A549 treated with CpdA at 1 μM for 4 hours (cell line): ENCODE results near the gene METTL25. TPM values are rescaled to one million over a fixed set of nuclear protein-coding genes. Genes with fewer than 3 reads are reported as not detected.

Experiments
- total RNA-seq: library from RNA; stranded (reverse); fragments of 200-300 nt; extraction: Qiagen RNA extraction; gene quantifications from 5 replicates; pipeline ENCODE4 v1.2.3, GENCODE V29; 2022; ENCODE audit warnings: low read depth

Gene METTL25, protein sequence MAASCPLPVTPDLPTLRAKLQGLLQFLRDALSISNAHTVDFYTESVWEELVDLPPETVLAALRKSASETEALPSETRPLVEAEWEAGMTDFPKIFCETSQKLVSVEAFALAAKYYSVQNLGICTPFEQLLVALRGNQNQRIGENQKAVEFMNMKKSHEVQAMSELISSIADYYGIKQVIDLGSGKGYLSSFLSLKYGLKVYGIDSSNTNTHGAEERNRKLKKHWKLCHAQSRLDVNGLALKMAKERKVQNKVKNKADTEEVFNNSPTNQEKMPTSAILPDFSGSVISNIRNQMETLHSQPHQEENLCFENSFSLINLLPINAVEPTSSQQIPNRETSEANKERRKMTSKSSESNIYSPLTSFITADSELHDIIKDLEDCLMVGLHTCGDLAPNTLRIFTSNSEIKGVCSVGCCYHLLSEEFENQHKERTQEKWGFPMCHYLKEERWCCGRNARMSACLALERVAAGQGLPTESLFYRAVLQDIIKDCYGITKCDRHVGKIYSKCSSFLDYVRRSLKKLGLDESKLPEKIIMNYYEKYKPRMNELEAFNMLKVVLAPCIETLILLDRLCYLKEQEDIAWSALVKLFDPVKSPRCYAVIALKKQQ
- total RNA-seq, result 3.1 to 3.3 TPM (median 3.3 TPM) in 5 replicates

DNA sequence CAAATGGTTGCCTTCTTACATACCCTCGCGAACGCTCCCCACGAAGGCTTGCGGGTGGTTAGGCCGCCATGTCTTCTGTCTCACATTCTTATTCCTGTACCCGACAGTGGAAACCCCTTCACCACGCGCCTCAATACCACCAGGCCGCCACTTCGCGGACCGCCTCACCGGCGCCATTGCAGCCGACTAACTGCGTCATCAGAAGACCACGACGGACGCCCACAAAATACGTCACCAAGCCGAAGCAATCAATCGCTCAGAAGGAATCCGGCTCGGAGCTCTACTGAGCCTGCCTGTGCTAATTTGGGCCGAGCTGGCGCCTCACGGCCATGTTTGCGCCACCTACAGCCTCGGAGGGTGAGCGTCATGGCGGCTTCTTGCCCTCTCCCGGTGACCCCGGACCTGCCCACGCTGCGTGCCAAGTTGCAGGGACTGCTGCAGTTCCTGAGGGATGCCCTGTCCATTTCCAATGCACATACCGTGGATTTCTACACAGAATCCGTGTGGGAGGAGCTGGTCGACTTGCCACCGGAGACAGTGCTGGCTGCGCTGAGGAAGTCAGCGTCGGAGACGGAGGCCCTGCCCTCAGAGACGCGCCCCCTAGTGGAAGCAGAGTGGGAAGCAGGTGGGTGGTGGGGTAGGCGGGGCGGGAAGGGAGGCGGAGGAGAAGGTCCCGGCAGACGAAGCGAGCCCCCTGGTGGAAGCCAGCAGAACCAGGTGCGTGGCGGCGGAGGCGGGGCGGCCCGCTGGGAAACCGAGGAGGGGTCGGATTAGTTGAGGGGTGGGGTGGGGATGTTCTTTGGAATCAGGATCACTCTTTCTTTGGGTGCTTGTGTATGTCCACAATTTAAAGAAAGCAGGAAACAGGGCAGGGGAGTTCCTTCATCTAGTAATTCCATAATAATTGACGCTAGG is at the start of gene METTL25, which contains the start of gene CCDC59:
Gene METTL25 (plus strand): TSS at position 330 of the 915 bp plus-strand sequence. CDS start 37 bp downstream, at position 367.
Gene CCDC59 (minus strand): TSS at position 188 of the 915 bp plus-strand sequence. CDS start 11 bp downstream, at position 177.

Other genes with a start within 250 kb of the METTL25 start
- gene CCDC59, start 142 bp upstream of the METTL25 start, total RNA-seq, result 54.0 to 72.7 TPM (median 55.9 TPM) in 5 replicates